Subcutaneous preadipocyte (primary cell): ENCODE data around the gene NOX4. TPM values are rescaled to one million over a fixed set of nuclear protein-coding genes. Genes with fewer than 3 reads are reported as not detected.

ENCODE experiments used
- total RNA-seq: library from RNA; depleted of rRNA; stranded (reverse); fragments of >200 nt; gene quantifications from 2 replicates; pipeline ENCODE4 v1.2.3, GENCODE V29; 2012

Gene NOX4
- total RNA-seq: 0.20 and 0.37 TPM in 2 replicates

DNA sequence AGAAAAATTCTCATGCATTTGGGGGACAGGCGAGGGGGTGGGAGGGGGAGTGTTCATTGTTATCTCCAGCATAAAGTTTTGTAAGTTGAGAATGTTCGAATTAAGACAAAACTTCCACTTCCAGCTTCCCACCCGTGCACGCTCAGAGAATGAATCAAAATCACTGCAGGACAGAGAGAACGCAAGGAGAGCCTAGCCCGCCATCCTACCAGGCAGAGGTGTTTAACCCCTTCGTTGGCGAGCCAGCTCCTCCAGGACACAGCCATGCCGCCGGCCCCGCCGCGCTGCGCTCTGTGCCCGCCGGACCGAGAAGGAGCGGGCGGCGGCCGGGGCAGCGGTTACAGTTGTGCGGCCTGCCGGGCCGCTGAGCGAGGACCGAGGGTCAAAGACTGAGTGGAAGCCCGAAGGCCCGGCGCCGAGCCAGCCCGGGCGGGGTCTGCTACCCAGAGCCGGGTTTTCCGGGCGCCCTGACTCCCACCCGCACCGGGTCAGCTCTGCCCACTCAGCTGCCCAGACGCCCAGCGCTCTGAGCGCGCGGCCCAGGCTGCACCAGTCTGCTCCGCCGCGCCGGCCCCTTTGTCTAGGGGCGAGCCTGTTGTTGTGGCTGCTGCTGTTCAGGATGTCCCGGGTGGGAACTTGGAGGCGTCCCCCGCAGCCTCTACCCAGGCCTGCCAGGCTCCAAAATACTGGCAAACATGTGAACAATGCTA lies at the start of gene NOX4:
Gene NOX4 (minus strand): TSS at position 395 of the 710 bp plus-strand sequence. CDS start 129 bp downstream, at position 266.

Other genes with a start within 250 kb of the NOX4 start
- gene TRIM77, start 218.9 kb upstream of the NOX4 start, total RNA-seq: not detected in 2 replicates